C4-2B (cell line): ENCODE measurements around the gene ZBTB7A.
"Not testable (repeated sequence)": the region's sequence is repeated elsewhere in the genome, so short reads cannot be mapped to it uniquely, and the experiment has no call there.

ENCODE experiments used
- ZFX ChIP-seq: fragments of 450-650 bp; IDR thresholded peaks from 2 replicates; pipeline ENCODE4 v1.6.1; 2017
- TF ChIP-seq, protein P1 (sequence below): fragments of 450-650 bp; conservative IDR thresholded peaks from 2 replicates; pipeline ENCODE4 v1.5.1; 2017; ENCODE audit warnings: mild to moderate bottlenecking

DNA sequence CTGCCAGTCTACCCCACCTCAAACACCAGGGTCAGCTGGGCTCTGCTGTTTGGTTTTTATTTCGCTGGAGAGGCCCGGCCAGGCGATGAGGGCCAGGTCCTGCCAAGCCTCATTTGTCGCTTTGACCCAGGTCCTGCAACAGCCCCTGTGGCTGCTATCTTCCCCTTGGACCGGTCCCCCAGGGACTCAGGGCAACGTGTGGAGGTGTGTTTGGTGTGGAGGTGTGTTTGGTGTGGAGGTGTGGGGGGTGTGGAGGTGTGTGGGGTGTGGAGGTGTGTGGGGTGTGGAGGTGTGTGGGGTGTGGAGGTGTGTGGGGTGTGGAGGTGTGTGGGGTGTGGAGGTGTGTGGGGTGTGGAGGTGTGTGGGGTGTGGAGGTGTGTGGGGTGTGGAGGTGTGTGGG lies 55.3 kb downstream of the ZBTB7A start:
- TF ChIP-seq, protein P1, sequence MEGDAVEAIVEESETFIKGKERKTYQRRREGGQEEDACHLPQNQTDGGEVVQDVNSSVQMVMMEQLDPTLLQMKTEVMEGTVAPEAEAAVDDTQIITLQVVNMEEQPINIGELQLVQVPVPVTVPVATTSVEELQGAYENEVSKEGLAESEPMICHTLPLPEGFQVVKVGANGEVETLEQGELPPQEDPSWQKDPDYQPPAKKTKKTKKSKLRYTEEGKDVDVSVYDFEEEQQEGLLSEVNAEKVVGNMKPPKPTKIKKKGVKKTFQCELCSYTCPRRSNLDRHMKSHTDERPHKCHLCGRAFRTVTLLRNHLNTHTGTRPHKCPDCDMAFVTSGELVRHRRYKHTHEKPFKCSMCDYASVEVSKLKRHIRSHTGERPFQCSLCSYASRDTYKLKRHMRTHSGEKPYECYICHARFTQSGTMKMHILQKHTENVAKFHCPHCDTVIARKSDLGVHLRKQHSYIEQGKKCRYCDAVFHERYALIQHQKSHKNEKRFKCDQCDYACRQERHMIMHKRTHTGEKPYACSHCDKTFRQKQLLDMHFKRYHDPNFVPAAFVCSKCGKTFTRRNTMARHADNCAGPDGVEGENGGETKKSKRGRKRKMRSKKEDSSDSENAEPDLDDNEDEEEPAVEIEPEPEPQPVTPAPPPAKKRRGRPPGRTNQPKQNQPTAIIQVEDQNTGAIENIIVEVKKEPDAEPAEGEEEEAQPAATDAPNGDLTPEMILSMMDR, result not testable (repeated sequence)
- TF ChIP-seq ZFX, result not testable (repeated sequence)
